GM21360 (cell line): ENCODE data around the gene CAD.
"Not testable (repeated sequence)": the region's sequence is repeated elsewhere in the genome, so short reads cannot be mapped to it uniquely, and the experiment has no call there.

ENCODE experiments used
- ATAC-seq: cut with Tn5 transposase; IDR thresholded peaks from one replicate; pipeline ENCODE4 v1.9.1; 2021; ENCODE audit warnings: mild to moderate bottlenecking, moderate library complexity; ENCODE audit not compliant: unreplicated experiment

Gene CAD

DNA sequence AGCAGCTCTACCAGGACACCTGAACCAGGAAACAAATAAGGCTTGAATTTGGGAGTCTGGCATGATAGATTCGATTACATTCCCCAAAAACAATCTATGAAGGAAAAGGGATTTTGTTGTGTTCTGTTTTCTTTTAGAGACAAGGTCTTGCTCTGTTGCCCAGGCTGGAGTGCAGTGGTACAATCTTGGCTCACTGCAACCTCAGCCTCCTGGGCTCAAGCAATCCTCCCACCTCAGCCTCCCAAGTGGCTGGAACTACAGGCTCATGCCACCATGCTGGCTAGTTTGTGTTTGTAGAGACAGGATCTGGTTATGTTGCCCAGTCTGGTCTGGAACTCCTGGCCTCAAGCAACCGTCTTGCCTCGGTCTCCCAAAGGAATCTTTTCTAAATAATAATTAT lies 19.1 kb upstream of the CAD start:
- ATAC-seq, result not testable (repeated sequence)

DNA sequence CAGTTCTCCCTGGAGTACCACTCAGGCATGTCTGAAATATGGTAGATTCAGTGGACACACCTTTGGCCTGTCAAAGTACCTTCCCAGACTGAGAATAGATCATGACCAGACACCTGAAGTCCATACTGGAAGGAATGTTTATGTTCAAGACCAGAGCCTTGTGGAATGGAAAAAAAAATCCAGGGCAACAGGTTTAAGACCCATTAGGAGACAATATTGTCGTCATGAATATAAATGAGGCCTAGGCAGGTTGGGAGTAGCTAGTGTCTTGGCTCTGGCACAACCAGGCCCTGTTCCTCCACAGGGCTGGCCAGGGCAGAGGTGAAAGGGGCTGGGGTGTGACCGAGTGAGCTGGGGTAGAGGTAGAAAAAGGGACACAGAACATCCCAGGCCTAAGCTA lies 18.5 kb upstream of the CAD start:
- ATAC-seq, result no peak

DNA sequence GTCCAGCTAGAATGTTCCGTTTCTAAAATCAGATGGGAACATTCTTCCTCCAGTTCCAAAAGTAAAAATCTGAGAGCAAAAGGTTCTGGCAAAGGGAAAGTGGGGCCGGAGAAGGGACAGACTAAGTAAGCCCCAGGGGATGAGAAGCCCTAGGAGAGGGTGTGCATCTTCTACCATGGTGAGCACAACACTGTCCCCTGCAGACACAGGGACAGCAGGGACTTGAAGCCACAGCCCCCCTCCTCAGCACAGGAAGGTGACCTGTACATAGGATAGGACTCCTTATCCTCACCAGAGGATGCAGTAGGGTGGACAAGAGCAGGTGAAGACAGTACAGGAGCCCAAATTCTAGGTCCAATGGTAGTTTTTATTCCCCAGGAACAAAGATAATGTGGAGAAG lies 17.9 kb upstream of the CAD start:
- ATAC-seq, result no peak

DNA sequence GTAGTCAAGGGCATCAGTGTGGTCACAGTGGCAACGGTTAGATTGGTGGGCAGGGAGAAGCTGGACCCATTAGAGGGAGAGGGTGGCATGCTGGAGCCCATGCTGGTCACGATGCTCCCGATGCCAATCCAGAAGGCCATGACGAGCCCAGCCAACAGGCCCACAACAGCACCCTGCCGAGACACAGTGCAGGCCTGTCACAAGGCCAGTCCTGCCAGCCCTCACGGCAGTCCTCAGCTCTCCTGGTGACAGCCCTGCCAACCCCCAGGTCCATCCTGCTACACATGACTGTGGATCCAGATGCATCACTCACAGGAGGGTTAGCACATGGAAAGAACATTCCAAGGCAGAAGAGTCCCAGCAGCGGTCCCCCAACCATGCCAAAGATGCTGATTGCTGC lies 15.5 kb upstream of the CAD start:
- no peak for ATAC-seq

DNA sequence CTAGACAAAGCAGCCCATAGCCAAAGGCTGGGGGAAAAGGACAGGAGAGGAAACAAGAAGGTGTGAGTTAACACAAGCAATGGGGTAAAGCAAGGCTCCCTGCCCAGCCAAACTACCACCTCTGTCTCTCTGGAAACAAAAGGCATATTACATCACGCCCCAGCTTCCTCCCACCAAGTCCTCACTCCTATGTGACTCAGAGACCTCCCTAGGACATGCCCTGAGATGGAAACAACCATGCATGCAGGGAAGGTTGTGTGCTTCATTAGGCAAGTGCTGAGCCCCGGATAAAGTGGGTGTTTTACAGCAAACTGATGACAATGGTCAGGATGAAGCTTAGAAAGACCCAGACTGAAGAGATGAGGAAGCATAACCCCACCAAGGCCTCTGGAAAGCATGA lies 14.3 kb upstream of the CAD start:
- no peak for ATAC-seq

DNA sequence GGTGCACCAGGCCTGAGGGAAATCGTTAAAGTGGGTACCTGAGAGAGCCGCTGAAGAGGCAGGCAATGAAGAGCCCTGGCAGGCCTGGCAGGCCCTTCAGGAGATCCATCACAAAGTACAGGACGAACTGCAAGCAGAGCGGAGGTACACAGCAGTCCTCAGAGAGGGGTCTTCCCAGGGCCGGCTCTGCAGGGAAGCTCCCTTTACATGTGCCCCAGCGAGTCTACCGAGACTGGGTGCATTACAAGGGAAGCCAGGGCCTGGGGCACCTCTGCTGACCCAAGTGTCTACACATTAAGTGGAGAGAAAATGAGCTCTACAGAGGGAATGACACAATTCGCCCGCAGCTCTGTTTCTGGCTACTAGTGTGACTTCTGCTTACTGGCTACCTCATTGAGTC lies 13.4 kb upstream of the CAD start:
- ATAC-seq, result no peak

DNA sequence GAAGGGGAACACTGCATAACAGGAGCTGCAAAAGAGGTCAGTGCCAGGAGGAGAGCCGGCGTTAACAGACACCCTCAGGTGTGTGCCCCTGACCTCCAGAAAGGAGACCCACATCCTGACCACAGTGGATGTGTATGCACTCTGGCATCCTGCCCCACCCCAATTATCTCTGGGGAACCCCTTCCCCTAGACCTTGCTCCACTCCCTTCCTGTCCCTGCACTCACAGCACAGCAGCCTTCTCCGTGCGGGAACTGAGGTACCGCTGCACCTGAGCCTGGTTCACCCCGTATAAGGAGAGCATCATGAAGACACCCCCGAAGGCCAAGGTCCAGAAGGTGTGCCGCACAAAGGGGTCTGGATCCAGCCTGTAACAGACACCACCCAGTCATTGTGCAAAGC lies 12.6 kb upstream of the CAD start:
- no peak for ATAC-seq

DNA sequence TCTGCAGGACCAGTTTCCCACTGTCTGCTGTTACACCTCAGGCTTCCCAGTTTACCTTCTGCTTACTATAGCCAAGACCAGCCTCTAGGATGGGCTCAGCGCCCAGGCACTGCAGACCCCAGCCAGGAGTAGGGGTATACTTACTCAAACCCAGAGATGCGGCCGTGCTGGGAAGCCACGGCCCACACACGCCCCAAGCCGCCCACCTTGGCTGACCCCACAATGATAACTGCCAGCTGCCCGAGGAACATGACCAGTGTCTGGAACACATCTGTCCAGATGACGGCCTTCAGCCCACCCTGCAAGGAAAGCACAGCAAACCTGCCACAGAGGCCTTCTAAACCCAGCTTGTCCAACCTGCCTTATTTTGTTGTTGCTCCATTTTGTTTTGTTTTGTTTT lies 12.0 kb upstream of the CAD start:
- ATAC-seq, result no peak

DNA sequence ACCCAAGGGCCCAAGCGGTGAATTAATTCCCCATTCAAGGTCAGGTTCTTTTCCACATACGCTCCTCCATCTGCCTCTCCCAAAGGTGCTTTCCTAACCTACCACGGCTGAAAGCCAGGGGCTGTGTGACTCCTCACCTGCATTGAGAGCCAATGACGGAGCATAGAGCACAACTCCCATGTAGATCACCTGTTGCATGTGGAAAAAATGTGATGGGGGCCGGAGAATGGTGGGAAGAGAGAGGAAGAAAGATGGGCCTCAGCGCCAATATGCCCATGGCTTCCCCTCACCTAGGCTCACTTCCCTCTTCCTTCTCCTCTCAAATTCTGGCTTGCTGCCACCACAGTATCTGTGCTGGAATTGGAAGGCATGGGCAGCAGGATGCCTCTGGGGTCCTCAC lies 10.8 kb upstream of the CAD start:
- no peak for ATAC-seq

DNA sequence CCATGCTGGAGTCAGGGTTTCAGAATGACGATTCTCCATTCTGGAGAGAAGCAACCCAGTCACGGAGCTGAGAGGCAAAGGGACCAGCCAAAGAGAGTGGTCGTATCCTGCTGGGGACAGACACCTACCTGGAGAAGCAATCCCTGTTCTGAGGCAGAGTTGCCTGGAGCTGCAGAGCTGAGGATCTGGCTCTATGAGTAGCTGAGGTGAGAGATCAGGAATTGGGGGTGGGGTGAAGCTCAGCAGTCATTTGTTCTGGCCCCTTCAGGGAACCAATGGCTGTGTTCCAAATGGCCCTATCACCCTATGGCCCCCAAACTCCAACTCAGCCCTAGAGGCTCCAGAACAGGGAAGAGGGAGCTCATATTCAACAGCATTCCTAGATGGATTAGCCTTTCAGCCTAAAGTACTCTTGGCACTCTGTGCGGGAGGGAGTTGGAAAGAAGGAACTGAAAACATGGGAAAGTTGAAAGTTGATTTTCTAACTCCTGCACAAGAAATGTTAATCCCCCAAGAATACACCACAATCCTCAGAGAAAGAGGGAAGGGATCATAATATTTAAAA lies 8.6 kb upstream of the CAD start:
- ATAC-seq, result no peak

DNA sequence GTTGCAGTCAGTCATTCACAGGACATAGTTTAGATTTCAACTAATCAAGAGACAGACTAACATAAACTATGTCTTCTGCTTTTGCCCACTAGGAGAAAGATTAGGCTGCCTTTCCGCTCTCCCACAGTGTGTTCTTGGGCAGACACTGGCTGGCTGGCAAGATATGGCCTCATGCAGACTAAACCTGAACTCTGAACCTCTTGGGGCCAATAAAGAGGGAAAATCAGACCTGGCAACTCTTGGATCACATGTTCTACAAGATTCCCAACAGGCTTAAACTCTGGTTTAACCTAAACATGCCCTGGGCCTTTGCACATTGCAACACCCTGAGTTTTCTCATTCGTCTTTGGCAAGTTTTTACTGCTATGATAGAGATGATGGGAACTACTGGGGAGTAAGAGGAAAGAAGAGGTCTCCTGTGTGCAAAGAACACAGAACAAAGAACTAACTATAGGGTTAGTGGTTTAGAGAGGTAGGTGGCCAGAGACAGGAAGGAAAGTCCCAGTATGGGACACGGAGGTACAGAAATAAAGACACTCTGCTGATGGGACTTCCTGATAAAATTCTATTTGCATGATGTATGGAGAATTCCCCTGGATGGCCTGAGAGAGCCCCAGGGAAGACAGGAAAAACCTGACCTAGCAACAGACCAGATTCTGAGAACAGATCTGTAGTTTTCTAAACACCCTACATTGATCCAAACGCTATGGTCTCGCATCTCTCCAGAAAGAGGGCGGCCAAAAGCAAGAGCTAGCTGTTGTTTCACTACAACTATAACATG lies 7.4 kb upstream of the CAD start:
- ATAC-seq, result no peak

DNA sequence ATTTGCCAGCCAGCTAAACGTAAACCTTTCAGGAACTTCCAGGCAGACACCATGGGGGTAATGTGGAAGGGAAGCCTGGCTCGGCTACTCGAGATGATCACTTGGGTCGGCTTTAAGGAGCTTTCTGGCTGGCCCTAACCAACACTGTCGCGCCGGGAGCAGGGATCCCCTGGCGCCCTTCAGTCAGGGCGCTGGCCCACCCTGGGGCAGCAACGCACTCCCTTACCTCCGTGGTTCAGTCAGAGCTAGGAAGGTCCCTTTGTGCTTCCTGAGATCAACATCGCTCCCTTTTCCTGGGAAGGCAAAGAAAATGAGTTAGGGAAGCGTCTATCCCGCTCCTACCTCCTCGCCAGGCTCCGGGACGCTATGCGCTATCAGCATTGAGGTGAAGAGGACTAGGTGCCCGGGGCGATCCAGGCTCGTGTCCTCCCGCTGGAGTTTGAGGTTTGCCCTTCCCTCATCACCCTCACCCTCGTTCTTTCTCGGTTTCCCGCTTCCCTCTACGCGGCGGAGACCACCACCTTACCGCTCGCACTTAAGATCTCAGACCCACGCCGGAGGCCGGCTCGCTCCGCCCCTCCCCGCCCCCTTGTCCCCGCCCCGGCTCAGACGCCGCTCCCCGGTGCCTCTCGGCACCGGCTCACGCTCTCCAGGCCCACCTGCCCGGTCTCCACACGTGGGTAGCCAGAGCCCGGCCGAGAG lies 5.8 kb upstream of the CAD start:
- ATAC-seq, result no peak

DNA sequence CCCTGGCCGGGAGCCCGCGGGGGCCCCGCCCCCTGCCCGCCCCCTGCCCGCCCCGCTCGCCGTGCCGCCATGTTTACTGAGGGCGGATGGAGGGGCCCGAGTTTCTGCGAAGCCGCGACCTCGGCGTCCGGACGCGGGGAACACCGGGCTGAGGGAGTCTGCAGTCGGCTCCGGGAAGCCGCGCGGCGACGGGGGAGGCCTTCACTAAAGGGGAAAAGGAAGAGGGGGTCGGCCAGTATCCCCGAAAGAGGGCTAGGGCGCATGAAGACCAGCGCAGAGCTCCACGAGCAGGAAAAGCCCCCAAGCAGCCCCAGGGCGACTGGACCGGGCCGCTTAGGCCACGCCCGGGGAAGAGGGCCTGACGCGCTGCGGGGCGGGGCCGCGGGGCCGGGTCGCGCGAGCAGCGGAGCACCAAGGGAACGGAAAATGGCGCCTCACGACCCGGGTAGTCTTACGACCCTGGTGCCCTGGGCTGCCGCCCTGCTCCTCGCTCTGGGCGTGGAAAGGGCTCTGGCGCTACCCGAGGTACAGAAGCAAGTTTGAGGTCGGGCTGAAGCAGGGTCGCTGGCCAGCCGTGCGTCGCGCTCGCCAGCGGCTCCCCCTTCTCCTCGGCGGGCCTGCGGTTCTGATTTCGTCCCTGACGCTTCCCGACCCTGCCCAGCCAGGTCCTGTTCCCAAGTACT lies 5.1 kb upstream of the CAD start, which contains the start of the genes ATRAID and SLC5A6:
Gene ATRAID, plus strand, starts transcription at position 99 of the 683 bp plus-strand sequence. Its CDS starts 328 bp downstream, at position 427.
Gene SLC5A6, minus strand, starts transcription at position 326 of the 683 bp plus-strand sequence. CDS start 4,618 bp downstream, outside the sequence.
- peak; percentile 66 for ATAC-seq

DNA sequence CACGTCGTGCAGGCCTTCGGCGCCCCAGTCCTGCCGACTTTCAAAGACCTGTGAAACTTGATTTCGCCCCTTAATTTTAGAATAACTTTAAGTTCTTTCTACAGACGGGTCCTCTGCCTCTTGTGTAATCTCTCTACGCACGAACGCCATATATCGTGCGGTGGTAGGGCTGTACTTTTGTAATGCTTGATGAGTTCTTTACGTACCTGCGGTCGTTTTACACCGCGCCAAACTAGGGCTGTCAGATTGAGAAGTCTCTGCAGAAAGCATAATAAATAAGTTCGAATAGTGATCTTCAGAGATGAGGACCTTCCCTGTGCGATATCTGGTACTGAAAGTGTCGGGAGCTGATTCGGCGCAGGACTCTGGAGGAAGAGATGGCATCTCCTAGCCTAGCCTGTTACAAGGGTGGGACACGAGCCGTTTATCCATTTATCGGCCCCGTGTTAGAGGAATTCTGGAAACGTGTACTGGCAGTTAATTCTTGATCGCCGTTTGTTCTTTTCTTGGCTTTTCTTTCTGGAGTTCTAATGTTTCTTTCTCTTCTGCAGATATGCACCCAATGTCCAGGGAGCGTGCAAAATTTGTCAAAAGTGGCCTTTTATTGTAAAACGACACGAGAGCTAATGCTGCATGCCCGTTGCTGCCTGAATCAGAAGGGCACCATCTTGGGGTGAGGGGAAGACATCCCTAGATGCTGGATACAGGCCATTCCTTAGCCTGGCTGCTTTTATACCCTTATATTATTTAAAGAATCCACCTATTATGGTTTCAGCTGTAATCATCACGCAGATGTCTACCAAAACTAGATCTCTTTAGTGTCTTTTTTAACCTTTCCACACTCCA lies 4.3 kb upstream of the CAD start:
- ATAC-seq, result no peak

DNA sequence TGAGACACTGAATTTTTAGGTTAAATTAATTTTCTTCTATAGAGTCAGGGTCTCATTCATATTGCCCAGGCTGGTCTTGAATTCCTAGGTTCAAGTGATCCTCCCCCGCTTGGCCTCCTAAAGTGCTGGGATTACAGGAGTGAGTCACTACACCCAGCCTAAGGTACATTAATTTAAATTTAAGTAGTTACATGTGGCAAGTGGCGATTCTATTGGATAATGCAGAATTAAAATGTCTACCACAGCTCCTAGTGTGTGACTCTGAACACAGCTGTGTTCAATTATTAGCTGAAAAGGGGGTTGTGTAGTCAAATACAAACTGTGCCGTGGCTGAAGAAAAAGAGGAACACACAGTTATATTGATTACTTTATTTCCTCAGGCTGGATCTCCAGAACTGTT lies 2.2 kb upstream of the CAD start:
- ATAC-seq, result no peak

DNA sequence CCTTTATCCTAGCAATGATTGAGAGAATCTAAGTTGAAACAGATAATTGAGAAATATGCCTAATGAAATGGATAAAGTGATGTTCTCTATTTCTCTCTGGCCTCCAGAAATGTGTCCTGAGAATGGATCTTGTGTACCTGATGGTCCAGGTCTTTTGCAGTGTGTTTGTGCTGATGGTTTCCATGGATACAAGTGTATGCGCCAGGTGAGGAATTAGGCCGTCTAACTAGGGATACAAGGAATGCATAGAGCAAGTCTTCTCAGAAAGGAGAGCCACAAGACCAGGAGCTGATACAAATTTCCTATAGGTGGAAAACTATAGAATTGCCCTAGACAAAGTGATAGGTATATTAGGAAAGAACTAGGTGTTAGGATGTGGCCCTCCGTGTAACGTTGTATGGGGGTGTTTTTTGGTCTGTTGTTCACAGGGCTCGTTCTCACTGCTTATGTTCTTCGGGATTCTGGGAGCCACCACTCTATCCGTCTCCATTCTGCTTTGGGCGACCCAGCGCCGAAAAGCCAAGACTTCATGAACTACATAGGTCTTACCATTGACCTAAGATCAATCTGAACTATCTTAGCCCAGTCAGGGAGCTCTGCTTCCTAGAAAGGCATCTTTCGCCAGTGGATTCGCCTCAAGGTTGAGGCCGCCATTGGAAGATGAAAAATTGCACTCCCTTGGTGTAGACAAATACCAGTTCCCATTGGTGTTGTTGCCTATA lies 592 bp upstream of the CAD start:
- ATAC-seq, result no peak

DNA sequence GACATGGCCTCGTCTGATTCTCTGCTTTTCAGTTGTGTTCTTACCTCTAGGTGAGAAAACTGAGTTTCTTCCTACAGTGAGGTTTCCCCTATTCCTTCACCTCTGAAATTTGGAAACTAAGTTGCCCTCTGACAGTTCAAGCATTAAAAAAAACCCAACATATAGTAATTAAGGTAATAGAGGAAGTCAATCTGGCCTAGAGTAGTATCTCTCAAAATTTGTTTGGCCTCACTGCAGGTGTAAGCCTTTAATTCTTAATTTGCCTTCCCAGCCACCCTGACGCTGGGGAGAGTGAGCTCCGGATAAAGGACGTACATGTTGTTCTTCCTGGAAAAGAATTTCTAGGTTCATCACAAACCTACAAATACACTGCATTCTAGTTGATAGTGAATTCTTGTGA lies 1.4 kb downstream of the CAD start:
- ATAC-seq, result no peak

DNA sequence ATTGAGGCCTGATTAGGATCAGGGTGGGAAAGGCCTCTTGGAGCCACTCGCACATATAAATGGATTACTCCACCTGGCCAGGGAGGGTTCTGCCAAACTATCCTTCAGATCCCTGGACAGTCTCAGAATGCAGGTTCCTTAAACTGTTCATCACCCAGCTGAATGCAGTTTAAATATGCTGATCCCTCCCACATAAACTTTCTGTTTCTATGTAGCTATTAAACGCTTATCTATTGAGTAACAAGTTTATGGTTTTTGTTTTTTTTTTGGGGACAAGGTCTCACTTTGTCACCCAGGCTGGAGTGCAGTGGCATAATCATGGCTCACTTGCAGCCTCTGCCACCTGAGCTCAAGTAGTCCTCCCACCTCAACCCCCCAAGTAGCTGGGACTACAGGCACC lies 1.9 kb downstream of the CAD start:
- no peak for ATAC-seq

DNA sequence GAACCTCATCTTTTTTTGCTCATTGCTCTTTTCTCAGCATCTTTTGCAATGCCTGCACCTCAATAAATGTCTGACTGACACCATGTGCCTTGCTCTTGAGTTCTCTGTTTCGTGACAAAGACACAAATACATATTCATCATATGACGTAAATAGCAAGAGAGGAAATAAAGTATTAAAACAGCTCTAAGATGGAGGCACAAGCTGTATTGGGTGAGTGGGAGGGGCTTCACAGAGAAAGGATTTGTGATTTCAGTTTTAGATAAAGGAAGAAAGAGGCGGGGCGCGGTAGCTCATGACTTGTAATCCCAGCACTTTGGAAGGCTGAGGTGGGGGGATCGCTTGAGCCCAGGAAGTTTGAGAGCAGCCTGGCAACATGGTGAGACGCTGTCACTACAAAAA lies 2.9 kb downstream of the CAD start:
- ATAC-seq, result no peak

DNA sequence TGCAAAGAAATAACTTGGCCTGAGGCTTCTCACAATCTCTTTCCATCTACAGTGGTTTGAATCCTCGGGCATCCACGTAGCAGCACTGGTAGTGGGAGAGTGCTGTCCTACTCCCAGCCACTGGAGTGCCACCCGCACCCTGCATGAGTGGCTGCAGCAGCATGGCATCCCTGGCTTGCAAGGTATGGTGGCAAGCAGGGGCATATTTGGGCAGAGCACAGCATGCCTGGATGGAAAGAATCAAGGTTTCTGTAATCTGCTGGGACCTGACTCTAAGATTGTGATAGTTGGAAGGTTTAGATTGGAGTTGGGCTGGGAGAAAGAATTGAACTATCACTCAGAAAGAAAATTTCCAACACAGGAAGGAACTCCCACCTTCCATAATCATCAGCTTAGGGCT lies 4.0 kb downstream of the CAD start:
- ATAC-seq, result no peak
